A549 (cell line): ENCODE measurements around the gene CLEC10A. TPM values are rescaled to one million over a fixed set of nuclear protein-coding genes. Genes with fewer than 3 reads are reported as not detected.
"Not testable (repeated sequence)": the region's sequence is repeated elsewhere in the genome, so short reads cannot be mapped to it uniquely, and the experiment has no call there.

Experiments used
- ATAC-seq, 2 experiments: fragments of 200-7000 bp in 1 of 2; fragments of >200 bp in 1 of 2; cut with Nextera tagmentation in 1 of 2; cut with Tn5 transposase in 1 of 2; 3 replicates each; pipeline versions ENCODE4 v1.8.0 to v1.9.1; 2018 to 2020; ENCODE audit warnings: mild to moderate bottlenecking in 1 of 2, moderate library complexity in 1 of 2
- CTCF ChIA-PET: fragments of 300-600 bp; sonication (Branson Sonifier 250); formaldehyde crosslinking; extraction: SDS; loops from one replicate; lab custom pipeline; 2021; ENCODE audit warnings: antibody characterized with exemption, inconsistent platforms; lab: Yijun Ruan, JAX
- POLR2A ChIA-PET: fragments of 350-600 bp; formaldehyde crosslinking; extraction: SDS; loops from one replicate; lab custom pipeline; 2021; ENCODE audit warnings: antibody characterized with exemption, inconsistent platforms; lab: Yijun Ruan, JAX
- DNase-seq, 2 experiments: peaks; one replicate each; pipeline versions ENCODE4 v3.0.0 to v3.0.0-alpha.2; 2011 to 2016; ENCODE audit warnings: low read depth in 1 of 2, low spot score in 1 of 2
- FAIRE-seq: peaks from 2 replicates; lab custom pipeline; 2011; peaks lifted over from hg19 to GRCh38; lab: Jason Lieb, UNC
- H3K27ac ChIP-seq, 2 experiments: fragments of >200 bp; sonication (Bioruptor Twin); formaldehyde crosslinking; 3 replicates each; pipeline ENCODE4 v1.5.1; 2016 to 2017
- H3K4me1 ChIP-seq: fragments of >200 bp; sonication (Bioruptor Twin); formaldehyde crosslinking; 3 replicates; pipeline ENCODE4 v1.6.1; 2016
- H3K4me2 ChIP-seq: fragments of >200 bp; sonication (Bioruptor Twin); formaldehyde crosslinking; 3 replicates; pipeline ENCODE4 v1.6.1; 2016
- H3K4me3 ChIP-seq: fragments of >200 bp; sonication (Bioruptor Twin); formaldehyde crosslinking; 3 replicates; pipeline ENCODE4 v1.5.1; 2016
- H3K9me3 ChIP-seq: fragments of >200 bp; sonication (Bioruptor Twin); formaldehyde crosslinking; 3 replicates; pipeline ENCODE4 v1.6.1; 2016
- BHLHE40 ChIP-seq: IDR thresholded peaks from 2 replicates; pipeline ENCODE4 v1.6.1; 2012; ENCODE audit warnings: low read depth, low read length, inconsistent platforms
- CBX2 ChIP-seq: fragments of 200-600 bp; sonication (generic); IDR thresholded peaks from 2 replicates; pipeline ENCODE4 v1.6.1; 2016; ENCODE audit warnings: low read depth, mild to moderate bottlenecking, borderline replicate concordance
- EHF ChIP-seq: fragments of 250-450 bp; sonication (Bioruptor Pico); IDR thresholded peaks from 2 replicates; pipeline ENCODE4 v1.5.0; 2020; ENCODE audit warnings: mild to moderate bottlenecking
- ELK1 ChIP-seq: fragments of 150-350 bp; IDR thresholded peaks from 2 replicates; pipeline ENCODE4 v1.6.1; 2014; ENCODE audit warnings: low read depth, mild to moderate bottlenecking, low read length
- FOSB ChIP-seq: fragments of 250-450 bp; sonication (Bioruptor Pico); IDR thresholded peaks from 2 replicates; pipeline ENCODE4 v1.5.0; 2020; ENCODE audit warnings: mild to moderate bottlenecking, moderate library complexity
- GATA3 ChIP-seq: IDR thresholded peaks from 2 replicates; pipeline ENCODE4 v1.6.1; 2012; ENCODE audit warnings: borderline replicate concordance
- KDM5A ChIP-seq: fragments of 200-600 bp; sonication (generic); IDR thresholded peaks from 2 replicates; pipeline ENCODE4 v1.6.1; 2016; ENCODE audit warnings: antibody characterized with exemption, mild to moderate bottlenecking
- MAFK ChIP-seq: fragments of 450-650 bp; IDR thresholded peaks from 2 replicates; pipeline ENCODE4 v1.6.1; 2014; ENCODE audit not compliant: partially characterized antibody
- MYC ChIP-seq: IDR thresholded peaks from 2 replicates; pipeline ENCODE4 v1.6.1; 2012; ENCODE audit warnings: mild to moderate bottlenecking, inconsistent platforms, low read length, improper control_type of control experiment, borderline replicate concordance
- NPAS2 ChIP-seq: fragments of 250-450 bp; sonication (Bioruptor Pico); IDR thresholded peaks from 2 replicates; pipeline ENCODE4 v1.8.0; 2022; ENCODE audit warnings: mild to moderate bottlenecking, moderate library complexity, borderline replicate concordance
- NR3C1 ChIP-seq: fragments of >200 bp; sonication (Bioruptor Twin); formaldehyde crosslinking; IDR thresholded peaks from 3 replicates; pipeline ENCODE4 v1.6.1; 2017
- POLR2A ChIP-seq: IDR thresholded peaks from 2 replicates; pipeline ENCODE4 v1.6.1; 2012; ENCODE audit warnings: mild to moderate bottlenecking, low read length
- POLR2AphosphoS2 ChIP-seq: conservative IDR thresholded peaks from 2 replicates; pipeline ENCODE4 v1.6.1; 2012; ENCODE audit warnings: low read length, improper control_type of control experiment, inconsistent platforms
- RARB ChIP-seq: fragments of 250-450 bp; sonication (Bioruptor Pico); IDR thresholded peaks from 2 replicates; pipeline ENCODE4 v1.8.0; 2021; ENCODE audit warnings: mild to moderate bottlenecking, moderate library complexity
- RCOR1 ChIP-seq: fragments of 150-350 bp; IDR thresholded peaks from 2 replicates; pipeline ENCODE4 v1.6.1; 2014; ENCODE audit warnings: antibody characterized with exemption, low read length, low read depth
- SMC3 ChIP-seq: fragments of >200 bp; sonication (Bioruptor Twin); formaldehyde crosslinking; IDR thresholded peaks from 3 replicates; pipeline ENCODE4 v1.6.1; 2018; ENCODE audit warnings: inconsistent platforms
- WGBS: methylation state at CpG from one replicate; pipeline ENCODE4 v1.1.6; 2017; ENCODE audit errors: missing lambda C conversion rate; 5-methylcytosine and 5-hydroxymethylcytosine counted together
- polyA plus RNA-seq, 4 experiments: library from polyadenylated mRNA; depleted of rRNA in 3 of 4; stranded (reverse); fragments of >200 nt; fragmentation: RNase III in 1 of 4; extraction: RNeasy Plus Mini Kit Qiagen cat#74134 plus additional on column Dnase treatment in 1 of 4; gene quantifications; 2 replicates in 3 of 4; 3 replicates in 1 of 4; pipeline ENCODE4 v1.2.3, GENCODE V29; 2011 to 2017
- TF ChIP-seq, protein P1 (sequence below): IDR thresholded peaks from 2 replicates; pipeline ENCODE4 v1.6.1; 2012
- TF ChIP-seq, protein P2 (sequence below): fragments of 450-650 bp; IDR thresholded peaks from 2 replicates; pipeline ENCODE4 v1.6.1; 2014; ENCODE audit warnings: antibody characterized with exemption

Gene CLEC10A
- polyA plus RNA-seq, 2 of the 4 experiments (the other 2 are of a cell fraction) = not detected

DNA sequence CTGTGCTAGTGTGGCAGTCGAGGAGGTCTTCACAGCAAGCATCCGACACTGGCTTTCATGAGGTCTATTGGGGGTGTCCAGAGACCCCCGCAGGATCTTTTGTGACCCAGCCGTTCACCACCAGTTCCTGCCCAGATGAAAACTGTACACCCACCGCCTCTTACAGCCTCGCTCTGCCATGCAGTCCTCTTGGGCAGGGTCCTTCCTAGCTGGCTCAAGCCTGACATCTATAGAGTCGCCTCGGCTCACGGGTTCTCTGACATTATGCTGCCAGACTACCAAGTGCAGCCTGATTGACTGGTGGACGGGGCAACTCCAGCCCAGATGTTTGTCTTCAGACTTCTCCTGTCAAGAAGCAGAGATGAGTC, 14.6 kb upstream of the CLEC10A start:
- ChIA-PET POLR2A (no interaction called here), CTCF (interaction anchor here (1.0 to 2.6 kb wide), 5 partner anchors 24 to 82 kb away, joined by 3 to 11 read pairs (median 4); no protein-coding TSS in a partner anchor)
- FAIRE-seq (no peak), ATAC-seq (peak; percentile 41 to 56; a peak in 4 of 6 replicates), DNase-seq (no peak)
- Histone ChIP-seq H3K27ac (no peak overlapping the region), H3K4me1 (peaks cover 6% of the 10 kb centered on the region), H3K9me3 (no peaks in the 10 kb centered on the region), H3K4me3 (no peak overlapping the region), H3K4me2 (no peak overlapping the region)
- TF ChIP-seq NPAS2 (CRISPR knock-in tag) (no peak), SMC3 (no peak), NR3C1 (no peak), KDM5A (no peak), GATA3 (no peak), POLR2AphosphoS2 (no peak), BHLHE40 (no peak), CBX2 (no peak), MYC (no peak), FOSB (CRISPR knock-in tag) (no peak), POLR2A (no peak), ELK1 (no peak), RCOR1 (no peak), EHF (CRISPR knock-in tag) (no peak), MAFK (no peak), RARB (CRISPR knock-in tag) (no peak)
- TF ChIP-seq, protein P1, sequence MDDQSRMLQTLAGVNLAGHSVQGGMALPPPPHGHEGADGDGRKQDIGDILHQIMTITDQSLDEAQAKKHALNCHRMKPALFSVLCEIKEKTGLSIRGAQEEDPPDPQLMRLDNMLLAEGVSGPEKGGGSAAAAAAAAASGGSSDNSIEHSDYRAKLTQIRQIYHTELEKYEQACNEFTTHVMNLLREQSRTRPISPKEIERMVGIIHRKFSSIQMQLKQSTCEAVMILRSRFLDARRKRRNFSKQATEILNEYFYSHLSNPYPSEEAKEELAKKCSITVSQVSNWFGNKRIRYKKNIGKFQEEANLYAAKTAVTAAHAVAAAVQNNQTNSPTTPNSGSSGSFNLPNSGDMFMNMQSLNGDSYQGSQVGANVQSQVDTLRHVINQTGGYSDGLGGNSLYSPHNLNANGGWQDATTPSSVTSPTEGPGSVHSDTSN = no peak
- TF ChIP-seq, protein P2, sequence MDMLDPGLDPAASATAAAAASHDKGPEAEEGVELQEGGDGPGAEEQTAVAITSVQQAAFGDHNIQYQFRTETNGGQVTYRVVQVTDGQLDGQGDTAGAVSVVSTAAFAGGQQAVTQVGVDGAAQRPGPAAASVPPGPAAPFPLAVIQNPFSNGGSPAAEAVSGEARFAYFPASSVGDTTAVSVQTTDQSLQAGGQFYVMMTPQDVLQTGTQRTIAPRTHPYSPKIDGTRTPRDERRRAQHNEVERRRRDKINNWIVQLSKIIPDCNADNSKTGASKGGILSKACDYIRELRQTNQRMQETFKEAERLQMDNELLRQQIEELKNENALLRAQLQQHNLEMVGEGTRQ = no peak
- WGBS = 83% methylated on average over 10 of the region's 10 CpGs

DNA sequence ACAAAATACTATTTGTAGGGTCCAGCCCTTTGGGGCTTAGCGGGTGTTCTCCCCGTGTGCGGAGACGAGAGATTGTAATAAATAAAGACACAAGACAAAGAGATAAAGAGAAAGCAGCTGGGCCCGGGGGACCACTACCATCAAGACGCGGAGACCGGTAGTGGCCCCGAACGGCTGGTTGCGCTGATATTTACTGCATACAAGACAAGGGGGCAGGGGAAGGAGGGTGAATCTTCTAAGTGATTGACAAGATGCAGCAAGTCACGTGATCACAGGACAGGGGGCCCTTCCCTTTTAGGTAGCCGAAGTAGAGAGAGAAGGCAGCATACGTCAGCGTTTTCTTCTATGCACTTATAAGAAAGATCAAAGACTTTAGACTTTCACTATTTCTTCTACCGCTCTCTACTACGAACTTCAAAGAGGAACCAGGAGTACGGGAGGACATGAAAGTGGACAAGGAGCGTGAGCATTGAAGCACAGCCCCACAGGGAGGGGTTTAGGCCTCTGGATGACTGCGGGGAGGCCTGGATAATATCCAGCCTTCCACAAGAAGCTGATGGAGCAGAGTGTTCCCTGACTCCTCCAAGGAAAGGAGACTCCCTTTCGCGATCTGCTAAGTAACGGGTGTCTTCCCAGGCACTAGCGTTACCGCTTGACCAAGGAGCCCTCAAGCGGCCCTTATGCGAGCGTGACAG, 11.4 kb upstream of the CLEC10A start:
- H3K9me3 ChIP-seq, H3K4me3 ChIP-seq, H3K4me2 ChIP-seq, H3K27ac ChIP-seq, FAIRE-seq, POLR2A ChIA-PET, ATAC-seq, DNase-seq: not testable (repeated sequence)
- CTCF ChIA-PET = interaction anchor here (1.1 kb wide), 1 partner anchor 39 kb away, joined by 5 read pairs; no protein-coding TSS in a partner anchor
- peaks cover 14% of the 10 kb centered on the region for H3K4me1 ChIP-seq
- 89% methylated on average over 27 of the region's 28 CpGs for WGBS

DNA sequence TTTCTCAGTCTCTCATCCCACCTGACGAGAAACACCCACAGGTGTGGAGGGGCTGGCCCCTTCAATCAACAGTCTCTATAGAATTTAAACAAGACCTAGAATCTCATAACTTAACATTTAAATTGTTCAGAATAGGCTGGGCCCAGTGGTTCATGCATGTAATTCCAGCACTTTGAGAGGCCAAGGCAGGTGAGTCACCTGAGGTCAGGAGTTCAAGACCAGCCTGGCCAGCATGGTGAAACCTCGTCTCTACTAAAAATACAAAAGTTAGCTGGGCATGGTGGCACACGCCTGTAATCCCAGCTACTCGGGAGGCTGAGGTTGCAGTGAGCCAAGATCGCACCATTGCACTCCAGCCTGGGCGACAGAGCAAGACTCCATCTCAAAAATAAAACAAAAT, 9.5 kb upstream of the CLEC10A start:
- ATAC-seq, FAIRE-seq, H3K4me3 ChIP-seq, H3K9me3 ChIP-seq, DNase-seq, POLR2A ChIA-PET, H3K4me2 ChIP-seq: not testable (repeated sequence)
- Histone ChIP-seq H3K27ac (0 out of 6 replicates have a peak overlapping the region, but pooled peaks of 1 of the 2 experiments have one; percentile 13), H3K4me1 (peaks cover 14% of the 10 kb centered on the region)
- CTCF ChIA-PET = interaction anchor here (1.3 kb wide), 1 partner anchor 47 kb away, joined by 3 read pairs; no protein-coding TSS in a partner anchor
- 84% methylated on average over 6 of the region's 6 CpGs for WGBS
